T follicular helper cell (primary cell): ENCODE results near the gene COQ2.

Experiments
- DNase-seq: peaks from one replicate; pipeline ENCODE4 v3.0.0-alpha.2; 2020; ENCODE audit warnings: low read depth

The COQ2 gene

DNA sequence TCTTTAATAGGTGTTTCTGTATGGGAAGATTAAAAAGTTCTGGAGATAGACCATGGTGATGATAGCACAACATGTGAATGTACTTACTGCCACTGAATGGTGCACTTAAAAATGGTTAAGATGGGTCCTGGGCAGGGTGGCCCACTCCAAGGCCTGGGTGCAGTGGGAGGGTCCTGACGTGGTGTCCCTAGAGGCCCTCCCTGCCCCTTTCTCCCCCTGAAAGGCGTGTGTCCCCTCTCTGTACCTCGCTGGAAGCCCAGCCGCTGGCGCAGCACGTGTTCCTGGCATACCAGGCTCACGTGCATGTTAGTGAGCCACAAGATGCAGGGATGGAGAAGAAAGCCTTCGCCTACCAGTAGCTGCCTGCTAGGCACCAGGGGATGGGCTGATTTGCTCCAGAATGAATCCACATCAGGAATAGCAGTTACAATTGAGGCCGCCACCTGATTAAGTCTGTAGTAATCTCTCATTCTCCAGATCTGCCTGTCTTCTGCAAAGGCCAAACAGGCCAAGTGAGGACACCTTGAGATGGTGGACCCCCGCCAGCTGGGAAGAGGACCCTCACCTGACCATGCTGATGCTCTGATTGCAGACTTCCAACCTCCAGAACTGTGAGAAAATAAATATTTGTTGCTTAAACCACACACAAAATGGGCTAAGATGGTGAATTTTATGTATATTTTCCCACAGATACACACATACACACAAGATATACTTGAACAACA is 67.5 kb downstream of the COQ2 start:
- no peak for DNase-seq

DNA sequence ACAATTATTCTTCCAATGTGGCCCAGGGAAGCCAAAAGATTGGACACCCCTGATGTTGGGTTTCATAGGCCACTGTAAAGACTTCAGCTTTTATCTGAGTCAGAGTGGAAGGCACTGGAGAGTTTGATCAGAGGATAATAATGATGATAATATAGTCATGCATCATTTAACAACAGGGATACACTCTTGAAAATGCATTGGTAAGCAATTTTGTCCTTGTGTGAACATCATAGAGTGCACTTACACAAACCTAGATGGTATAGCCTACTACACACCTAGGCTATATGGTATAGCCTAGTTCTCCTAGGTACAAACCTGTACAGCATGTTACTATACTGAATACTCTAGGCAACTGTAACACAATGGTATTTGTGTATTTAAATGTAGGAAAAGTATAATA is 70.5 kb downstream of the COQ2 start:
- DNase-seq = no peak
